NCI-H1694 treated with DMSO at 0.1 percent for 48 hours (cell line): ENCODE results near the gene MTIF3.

ENCODE experiments used
- DNase-seq: peaks from one replicate; lab custom pipeline; 2025; lab: John Stamatoyannopoulos, UW

Gene MTIF3

GRCh38 chr13:27449936-27450828 is at the start of gene MTIF3:
TSS of gene MTIF3 (minus strand) at chr13:27450564. CDS start at chr13:27440448, 10,116 bp downstream.
- DNase-seq = peak; percentile 85

- no peak for DNase-seq
Measured at GRCh38 chr13:27497563-27498230, 47.3 kb upstream of the MTIF3 start.

GRCh38 chr13:27496536-27497273 is 46.3 kb upstream of the MTIF3 start:
- DNase-seq = no peak

- no peak for DNase-seq
Measured at GRCh38 chr13:27496006-27496405, 45.6 kb upstream of the MTIF3 start.

- no peak for DNase-seq
Measured at GRCh38 chr13:27495551-27495950, 45.2 kb upstream of the MTIF3 start.

GRCh38 chr13:27493981-27494380 is 43.6 kb upstream of the MTIF3 start:
- DNase-seq = no peak

GRCh38 chr13:27489456-27489855 is 39.1 kb upstream of the MTIF3 start:
- no peak for DNase-seq

GRCh38 chr13:27487776-27488175 is 37.4 kb upstream of the MTIF3 start:
- DNase-seq = no peak

- DNase-seq = no peak
Measured at GRCh38 chr13:27483421-27483820, 33.1 kb upstream of the MTIF3 start.

GRCh38 chr13:27482983-27483382 is 32.6 kb upstream of the MTIF3 start:
- no peak for DNase-seq

- no peak for DNase-seq
Measured at GRCh38 chr13:27481766-27482165, 31.4 kb upstream of the MTIF3 start.

GRCh38 chr13:27476943-27477703 is 26.8 kb upstream of the MTIF3 start:
- DNase-seq = no peak

GRCh38 chr13:27474751-27475268 is 24.4 kb upstream of the MTIF3 start:
- DNase-seq = no peak

- DNase-seq = no peak
Measured at GRCh38 chr13:27472941-27473340, 22.6 kb upstream of the MTIF3 start.

- no peak for DNase-seq
Measured at GRCh38 chr13:27472441-27472840, 22.1 kb upstream of the MTIF3 start.

- DNase-seq = no peak
Measured at GRCh38 chr13:27470075-27470820, 19.9 kb upstream of the MTIF3 start.

- DNase-seq = no peak
Measured at GRCh38 chr13:27466513-27466912, 16.1 kb upstream of the MTIF3 start.

- no peak for DNase-seq
Measured at GRCh38 chr13:27465611-27466010, 15.2 kb upstream of the MTIF3 start.

GRCh38 chr13:27463500-27463899 is 13.1 kb upstream of the MTIF3 start:
- no peak for DNase-seq

- DNase-seq = no peak
Measured at GRCh38 chr13:27461940-27462584, 11.7 kb upstream of the MTIF3 start.
